OCI-LY1 (cell line): ENCODE measurements around the gene TMPRSS7.

Experiments used
- H2AFZ ChIP-seq: fragments of 200-600 bp; sonication (generic), shearing (Covaris generic); 2 replicates; pipeline ENCODE4 v1.6.0; 2014; ENCODE audit warnings: antibody characterized with exemption, mild to moderate bottlenecking, low read length
- H3F3A ChIP-seq: fragments of 200-600 bp; sonication (generic), shearing (Covaris generic); 2 replicates; pipeline ENCODE4 v1.6.0; 2014; ENCODE audit warnings: mild to moderate bottlenecking, antibody characterized with exemption, low read length, moderate library complexity; ENCODE audit not compliant: insufficient read depth
- H3K27ac ChIP-seq: fragments of 200-600 bp; sonication (generic); 2 replicates; pipeline ENCODE4 v1.5.1; 2014; ENCODE audit warnings: low read length, mixed run types, mild to moderate bottlenecking, low read depth; ENCODE audit not compliant: poor library complexity, severe bottlenecking
- H3K27me3 ChIP-seq: fragments of 200-600 bp; sonication (generic); 2 replicates; pipeline ENCODE4 v1.6.0; 2014; ENCODE audit warnings: antibody characterized with exemption, mild to moderate bottlenecking, low read length, moderate library complexity; ENCODE audit not compliant: insufficient read depth
- H3K36me3 ChIP-seq: fragments of 200-600 bp; sonication (generic); 2 replicates; pipeline ENCODE4 v1.6.1; 2014; ENCODE audit warnings: mild to moderate bottlenecking, antibody characterized with exemption, low read length, moderate library complexity, mixed read lengths; ENCODE audit not compliant: insufficient read depth
- H3K4me1 ChIP-seq: fragments of 200-600 bp; sonication (generic); 2 replicates; pipeline ENCODE4 v1.5.1; 2014; ENCODE audit warnings: mild to moderate bottlenecking, low read length, moderate library complexity; ENCODE audit not compliant: insufficient read depth, severe bottlenecking
- H3K4me2 ChIP-seq: fragments of 200-600 bp; sonication (generic), shearing (Covaris generic); 2 replicates; pipeline ENCODE4 v1.6.1; 2014; ENCODE audit warnings: low read length
- H3K4me3 ChIP-seq: fragments of 200-600 bp; sonication (generic); 2 replicates; pipeline ENCODE4 v1.5.1; 2014; ENCODE audit warnings: low read length, low read depth, mild to moderate bottlenecking, mixed read lengths; ENCODE audit not compliant: poor library complexity, severe bottlenecking
- H3K79me2 ChIP-seq: fragments of 200-600 bp; shearing (Covaris generic); 2 replicates; pipeline ENCODE4 v1.6.1; 2016; ENCODE audit warnings: mixed run types, low read length, mixed read lengths; ENCODE audit not compliant: insufficient read depth
- H3K9ac ChIP-seq: fragments of 200-600 bp; sonication (generic), shearing (Covaris generic); 2 replicates; pipeline ENCODE4 v1.6.1; 2014; ENCODE audit warnings: mild to moderate bottlenecking, low read length, mixed read lengths
- H3K9me2 ChIP-seq: fragments of 200-600 bp; sonication (generic), shearing (Covaris generic); 2 replicates; pipeline ENCODE4 v1.6.1; 2014; ENCODE audit warnings: low read depth, mild to moderate bottlenecking, low read length, mixed read lengths
- H3K9me3 ChIP-seq: fragments of 200-600 bp; shearing (Covaris generic); 2 replicates; pipeline ENCODE4 v1.6.1; 2014; ENCODE audit warnings: low read length, mixed read lengths
- H4K20me1 ChIP-seq: fragments of 200-600 bp; sonication (generic), shearing (Covaris generic); 2 replicates; pipeline ENCODE4 v1.6.0; 2016; ENCODE audit warnings: mild to moderate bottlenecking, low read length; ENCODE audit not compliant: insufficient read depth
- CTCF ChIP-seq: fragments of 200-600 bp; sonication (generic), shearing (Covaris generic); IDR thresholded peaks from 2 replicates; pipeline ENCODE4 v1.5.1; 2017; ENCODE audit warnings: mild to moderate bottlenecking, antibody characterized with exemption, low read length, moderate library complexity, mixed read lengths
- EZH2 ChIP-seq: fragments of 200-600 bp; sonication (generic), shearing (Covaris generic); IDR thresholded peaks from 2 replicates; pipeline ENCODE4 v1.8.0; 2017; ENCODE audit warnings: borderline replicate concordance, mixed run types, mild to moderate bottlenecking, antibody characterized with exemption, low read length, moderate library complexity, mixed read lengths

TMPRSS7 gene

GRCh38 chr3:112017091-112017490 lies 17.4 kb upstream of the TMPRSS7 start:
- no peak overlapping the region for H3K4me2 ChIP-seq
- no peaks in the 10 kb centered on the region for H4K20me1 ChIP-seq
- no peaks in the 10 kb centered on the region for H3K79me2 ChIP-seq
- H2AFZ ChIP-seq, result no peak overlapping the region
- H3K9me2 ChIP-seq, result no peaks in the 10 kb centered on the region
- H3K36me3 ChIP-seq, result no peaks in the 10 kb centered on the region
- H3K9me3 ChIP-seq, result no peaks in the 10 kb centered on the region
- no peak overlapping the region for H3K9ac ChIP-seq
- H3K4me1 ChIP-seq, result peaks cover 4% of the 10 kb centered on the region
- H3K27ac ChIP-seq, result no peak overlapping the region
- TF ChIP-seq CTCF (no peak), EZH2 (no peak)
- H3K27me3 ChIP-seq, result no peaks in the 10 kb centered on the region
- no peaks in the 10 kb centered on the region for H3F3A ChIP-seq
- H3K4me3 ChIP-seq, result no peak overlapping the region

DNA sequence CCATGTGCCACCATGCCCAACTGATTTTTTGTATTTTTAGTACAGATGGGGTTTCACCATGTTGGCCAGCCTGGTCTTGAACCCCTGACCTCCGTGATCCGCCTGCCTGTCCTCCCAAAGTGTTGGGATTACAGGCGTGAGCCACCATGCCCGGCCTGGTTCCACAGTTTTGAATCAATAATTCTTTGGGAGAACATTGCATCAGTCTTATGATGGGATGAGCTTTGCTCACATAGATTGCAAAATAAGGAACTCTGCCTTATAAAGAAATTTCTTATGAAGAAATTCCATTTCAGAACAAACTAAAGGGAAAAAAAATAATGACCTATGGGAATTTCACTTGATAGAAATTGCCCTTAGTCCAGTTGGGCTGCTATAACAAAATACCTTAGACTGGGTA lies 15.8 kb upstream of the TMPRSS7 start:
- no peak overlapping the region for H3K9ac ChIP-seq
- TF ChIP-seq CTCF (no peak), EZH2 (no peak)
- H2AFZ ChIP-seq, result no peak overlapping the region

GRCh38 chr3:112019716-112020115 lies 14.8 kb upstream of the TMPRSS7 start:
- Histone ChIP-seq H3K9me2 (no peaks in the 10 kb centered on the region), H3K9me3 (no peaks in the 10 kb centered on the region), H3K4me1 (no peaks in the 10 kb centered on the region), H4K20me1 (no peaks in the 10 kb centered on the region), H3K4me3 (no peak overlapping the region), H3K9ac (no peak overlapping the region), H3K36me3 (no peaks in the 10 kb centered on the region), H2AFZ (no peak overlapping the region), H3K27me3 (no peaks in the 10 kb centered on the region; the same call in 1 of the 2 replicates), H3K27ac (no peak overlapping the region), H3K4me2 (no peak overlapping the region), H3K79me2 (no peaks in the 10 kb centered on the region), H3F3A (no peaks in the 10 kb centered on the region)
- TF ChIP-seq CTCF, result no peak
- no peak for TF ChIP-seq EZH2

More for the DNA sequence above, 15.8 kb upstream of the TMPRSS7 start:
- H3K27ac ChIP-seq, result no peak overlapping the region
- no peaks in the 10 kb centered on the region for H3K4me1 ChIP-seq
- H3K9me3 ChIP-seq, result no peaks in the 10 kb centered on the region
- no peaks in the 10 kb centered on the region for H3K9me2 ChIP-seq
- H3K4me2 ChIP-seq, result no peak overlapping the region
- no peaks in the 10 kb centered on the region for H3F3A ChIP-seq
- no peak overlapping the region for H3K4me3 ChIP-seq
- no peaks in the 10 kb centered on the region for H3K79me2 ChIP-seq
- no peaks in the 10 kb centered on the region; the same call in 1 of the 2 replicates for H3K27me3 ChIP-seq
- no peaks in the 10 kb centered on the region for H3K36me3 ChIP-seq
- H4K20me1 ChIP-seq, result no peaks in the 10 kb centered on the region
